ENCODE measurements around the gene GRID2.

Gene GRID2

GRCh38 chr4:92789741-92790140, 486.0 kb downstream of the GRID2 start:
- H3K9me3 Mint-ChIP-seq = peaks cover 5% of the 10 kb centered on the region
- H3K36me3 Mint-ChIP-seq = no peaks in the 10 kb centered on the region
- H3K4me3 Mint-ChIP-seq = no peak overlapping the region
- H3K27me3 Mint-ChIP-seq = no peaks in the 10 kb centered on the region
- no peaks in the 10 kb centered on the region for H3K4me1 Mint-ChIP-seq
- no peak for ATAC-seq
- no peak overlapping the region for H3K27ac Mint-ChIP-seq

- Mint-ChIP-seq H3K9me3 (peaks cover 5% of the 10 kb centered on the region), H3K27me3 (no peaks in the 10 kb centered on the region), H3K4me1 (no peaks in the 10 kb centered on the region), H3K4me3 (no peak overlapping the region), H3K27ac (no peak overlapping the region), H3K36me3 (no peaks in the 10 kb centered on the region)
- no peak for ATAC-seq
Observed at GRCh38 chr4:92791871-92792440, 488.2 kb downstream of the GRID2 start.

- Mint-ChIP-seq H3K4me1 (no peaks in the 10 kb centered on the region), H3K9me3 (no peaks in the 10 kb centered on the region)
- no peak for ATAC-seq
Observed at GRCh38 chr4:92809381-92809780, 505.6 kb downstream of the GRID2 start.

GRCh38 chr4:92812652-92813051, 508.9 kb downstream of the GRID2 start:
- Mint-ChIP-seq H3K27me3 (no peaks in the 10 kb centered on the region), H3K27ac (no peak overlapping the region), H3K9me3 (no peaks in the 10 kb centered on the region), H3K4me1 (no peaks in the 10 kb centered on the region), H3K4me3 (no peak overlapping the region), H3K36me3 (no peaks in the 10 kb centered on the region)
- ATAC-seq = no peak

More at GRCh38 chr4:92809381-92809780, 505.6 kb downstream of the GRID2 start:
- Mint-ChIP-seq H3K36me3 (no peaks in the 10 kb centered on the region), H3K4me3 (no peak overlapping the region), H3K27ac (no peak overlapping the region), H3K27me3 (no peaks in the 10 kb centered on the region)

- Mint-ChIP-seq H3K4me3 (no peak overlapping the region), H3K27me3 (no peaks in the 10 kb centered on the region), H3K9me3 (no peaks in the 10 kb centered on the region), H3K27ac (no peak overlapping the region), H3K36me3 (no peaks in the 10 kb centered on the region), H3K4me1 (no peaks in the 10 kb centered on the region)
- ATAC-seq = no peak
Observed at GRCh38 chr4:92814677-92815076, 510.9 kb downstream of the GRID2 start.

- Mint-ChIP-seq H3K4me1 (no peaks in the 10 kb centered on the region), H3K27ac (no peak overlapping the region), H3K9me3 (no peaks in the 10 kb centered on the region), H3K4me3 (no peak overlapping the region), H3K36me3 (no peaks in the 10 kb centered on the region), H3K27me3 (no peaks in the 10 kb centered on the region)
- peak; percentile 12 for ATAC-seq
Observed at GRCh38 chr4:92825256-92825655, 521.5 kb downstream of the GRID2 start.

- Mint-ChIP-seq H3K4me1 (no peaks in the 10 kb centered on the region), H3K27ac (no peak overlapping the region), H3K36me3 (no peaks in the 10 kb centered on the region), H3K27me3 (no peaks in the 10 kb centered on the region), H3K9me3 (no peaks in the 10 kb centered on the region), H3K4me3 (no peak overlapping the region)
- no peak for ATAC-seq
Observed at GRCh38 chr4:92825791-92826190, 522.0 kb downstream of the GRID2 start.

GRCh38 chr4:92830771-92831170, 527.0 kb downstream of the GRID2 start:
- Mint-ChIP-seq H3K27me3 (no peaks in the 10 kb centered on the region), H3K4me1 (no peaks in the 10 kb centered on the region), H3K27ac (no peak overlapping the region), H3K9me3 (peaks cover 2% of the 10 kb centered on the region), H3K36me3 (no peaks in the 10 kb centered on the region), H3K4me3 (no peak overlapping the region)
- ATAC-seq = no peak

- no peak for ATAC-seq
- H3K27me3 Mint-ChIP-seq = no peaks in the 10 kb centered on the region
- H3K9me3 Mint-ChIP-seq = peaks cover 2% of the 10 kb centered on the region
- H3K4me1 Mint-ChIP-seq = no peaks in the 10 kb centered on the region
- H3K36me3 Mint-ChIP-seq = no peaks in the 10 kb centered on the region
- no peak overlapping the region for H3K4me3 Mint-ChIP-seq
- no peak overlapping the region for H3K27ac Mint-ChIP-seq
Observed at GRCh38 chr4:92840880-92841279, 537.1 kb downstream of the GRID2 start.

- Mint-ChIP-seq H3K27ac (no peak overlapping the region), H3K9me3 (peaks cover 2% of the 10 kb centered on the region), H3K27me3 (no peaks in the 10 kb centered on the region), H3K4me3 (no peak overlapping the region), H3K36me3 (no peaks in the 10 kb centered on the region), H3K4me1 (no peaks in the 10 kb centered on the region)
- no peak for ATAC-seq
Observed at GRCh38 chr4:92843784-92844183, 540.0 kb downstream of the GRID2 start.

- no peaks in the 10 kb centered on the region for H3K27me3 Mint-ChIP-seq
- ATAC-seq = no peak
- no peaks in the 10 kb centered on the region for H3K9me3 Mint-ChIP-seq
- no peak overlapping the region for H3K27ac Mint-ChIP-seq
- no peaks in the 10 kb centered on the region for H3K4me1 Mint-ChIP-seq
- no peaks in the 10 kb centered on the region for H3K36me3 Mint-ChIP-seq
- H3K4me3 Mint-ChIP-seq = no peak overlapping the region
Observed at GRCh38 chr4:92847026-92847425, 543.3 kb downstream of the GRID2 start.

- Mint-ChIP-seq H3K9me3 (no peaks in the 10 kb centered on the region), H3K27me3 (no peaks in the 10 kb centered on the region), H3K4me3 (no peak overlapping the region), H3K27ac (no peak overlapping the region), H3K4me1 (no peaks in the 10 kb centered on the region), H3K36me3 (no peaks in the 10 kb centered on the region)
- no peak for ATAC-seq
Observed at GRCh38 chr4:92862509-92862908, 558.7 kb downstream of the GRID2 start.

- Mint-ChIP-seq H3K27ac (no peak overlapping the region), H3K9me3 (peaks cover 3% of the 10 kb centered on the region), H3K4me3 (no peak overlapping the region), H3K36me3 (no peaks in the 10 kb centered on the region), H3K4me1 (no peaks in the 10 kb centered on the region), H3K27me3 (no peaks in the 10 kb centered on the region)
- ATAC-seq = no peak
Observed at GRCh38 chr4:92864096-92864495, 560.3 kb downstream of the GRID2 start.

GRCh38 chr4:92872604-92873003, 568.8 kb downstream of the GRID2 start:
- Mint-ChIP-seq H3K4me1 (no peaks in the 10 kb centered on the region), H3K27me3 (no peaks in the 10 kb centered on the region), H3K27ac (no peak overlapping the region), H3K9me3 (peaks cover 5% of the 10 kb centered on the region), H3K36me3 (no peaks in the 10 kb centered on the region), H3K4me3 (no peak overlapping the region)
- ATAC-seq = no peak

GRCh38 chr4:92885632-92886031, 581.9 kb downstream of the GRID2 start:
- Mint-ChIP-seq H3K27me3 (no peaks in the 10 kb centered on the region), H3K4me3 (no peak overlapping the region), H3K4me1 (no peaks in the 10 kb centered on the region), H3K27ac (no peak overlapping the region), H3K9me3 (peaks cover 3% of the 10 kb centered on the region), H3K36me3 (no peaks in the 10 kb centered on the region)
- no peak for ATAC-seq

GRCh38 chr4:92952426-92952825, 648.7 kb downstream of the GRID2 start:
- H3K4me3 Mint-ChIP-seq = no peak overlapping the region
- no peaks in the 10 kb centered on the region for H3K36me3 Mint-ChIP-seq
- no peaks in the 10 kb centered on the region for H3K27me3 Mint-ChIP-seq
- no peak overlapping the region for H3K27ac Mint-ChIP-seq
- peaks cover 9% of the 10 kb centered on the region for H3K9me3 Mint-ChIP-seq
- ATAC-seq = no peak
- no peaks in the 10 kb centered on the region for H3K4me1 Mint-ChIP-seq

GRCh38 chr4:92952897-92953296, 649.1 kb downstream of the GRID2 start:
- Mint-ChIP-seq H3K27ac (no peak overlapping the region), H3K4me1 (no peaks in the 10 kb centered on the region), H3K9me3 (peaks cover 10% of the 10 kb centered on the region), H3K36me3 (no peaks in the 10 kb centered on the region), H3K27me3 (no peaks in the 10 kb centered on the region), H3K4me3 (no peak overlapping the region)
- ATAC-seq = no peak

All from stimulated activated memory B cell treated with anti-CD40 and anti-IgM and Interleukin-4, amounts not matched to agents 10 μg/mL and 1 μg/mL and 100 μg/mL, for 72 hours (primary cell).